Naive B cell (primary cell): ENCODE measurements around the gene ACIN1. TPM values are rescaled to one million over a fixed set of nuclear protein-coding genes. Genes with fewer than 3 reads are reported as not detected.

Experiments used
- ATAC-seq, 2 donors: fragments of 150-1000 bp; cut with Tn5 transposase; 2 replicates each; pipeline ENCODE4 v1.10.0; 2021; ENCODE audit warnings: low read depth in 2 of 2, mild to moderate bottlenecking in 2 of 2, moderate library complexity in 2 of 2
- DNase-seq: peaks from one replicate; pipeline ENCODE4 v3.0.0; 2022
- H3K27ac Mint-ChIP-seq, 6 donors: one replicate each; pipeline ENCODE4 v1.8.0; 2020 to 2022; ENCODE audit warnings: mild to moderate bottlenecking in 6 of 6, mixed read lengths in 6 of 6, moderate library complexity in 5 of 6, inconsistent platforms in 2 of 6
- H3K27me3 Mint-ChIP-seq, 3 donors: one replicate each; pipeline ENCODE4 v1.8.0; 2021 to 2022; ENCODE audit warnings: mixed read lengths in 3 of 3, mild to moderate bottlenecking in 1 of 3
- H3K36me3 Mint-ChIP-seq, 2 donors: one replicate each; pipeline ENCODE4 v1.8.0; 2020 to 2022; ENCODE audit warnings: mixed read lengths in 2 of 2, inconsistent platforms in 1 of 2, mild to moderate bottlenecking in 1 of 2
- H3K4me1 Mint-ChIP-seq, 3 donors: one replicate each; pipeline ENCODE4 v1.8.0; 2020 to 2022; ENCODE audit warnings: mixed read lengths in 3 of 3, inconsistent platforms in 1 of 3, mild to moderate bottlenecking in 1 of 3, moderate library complexity in 1 of 3
- H3K4me3 Mint-ChIP-seq, 8 donors: one replicate each; pipeline ENCODE4 v1.8.0; 2020 to 2022; ENCODE audit warnings: mild to moderate bottlenecking in 8 of 8, mixed read lengths in 8 of 8, moderate library complexity in 8 of 8, inconsistent platforms in 2 of 8
- H3K9me3 Mint-ChIP-seq, 7 donors: one replicate each; pipeline ENCODE4 v1.8.0; 2020 to 2022; ENCODE audit warnings: mixed read lengths in 7 of 7, mild to moderate bottlenecking in 5 of 7, inconsistent platforms in 2 of 7, moderate library complexity in 1 of 7
- polyA plus RNA-seq, 6 donors: library from polyadenylated mRNA; unstranded; fragments of 300-500 nt; fragmentation: Illumina TruSeq; gene quantifications; one replicate each; pipeline ENCODE4 v1.2.3, GENCODE V29; 2021; ENCODE audit warnings: low read depth in 6 of 6

The ACIN1 gene
- polyA plus RNA-seq, 6 donors from 2014 or later, result 0.61 to 18.0 (median 9.8) TPM

DNA sequence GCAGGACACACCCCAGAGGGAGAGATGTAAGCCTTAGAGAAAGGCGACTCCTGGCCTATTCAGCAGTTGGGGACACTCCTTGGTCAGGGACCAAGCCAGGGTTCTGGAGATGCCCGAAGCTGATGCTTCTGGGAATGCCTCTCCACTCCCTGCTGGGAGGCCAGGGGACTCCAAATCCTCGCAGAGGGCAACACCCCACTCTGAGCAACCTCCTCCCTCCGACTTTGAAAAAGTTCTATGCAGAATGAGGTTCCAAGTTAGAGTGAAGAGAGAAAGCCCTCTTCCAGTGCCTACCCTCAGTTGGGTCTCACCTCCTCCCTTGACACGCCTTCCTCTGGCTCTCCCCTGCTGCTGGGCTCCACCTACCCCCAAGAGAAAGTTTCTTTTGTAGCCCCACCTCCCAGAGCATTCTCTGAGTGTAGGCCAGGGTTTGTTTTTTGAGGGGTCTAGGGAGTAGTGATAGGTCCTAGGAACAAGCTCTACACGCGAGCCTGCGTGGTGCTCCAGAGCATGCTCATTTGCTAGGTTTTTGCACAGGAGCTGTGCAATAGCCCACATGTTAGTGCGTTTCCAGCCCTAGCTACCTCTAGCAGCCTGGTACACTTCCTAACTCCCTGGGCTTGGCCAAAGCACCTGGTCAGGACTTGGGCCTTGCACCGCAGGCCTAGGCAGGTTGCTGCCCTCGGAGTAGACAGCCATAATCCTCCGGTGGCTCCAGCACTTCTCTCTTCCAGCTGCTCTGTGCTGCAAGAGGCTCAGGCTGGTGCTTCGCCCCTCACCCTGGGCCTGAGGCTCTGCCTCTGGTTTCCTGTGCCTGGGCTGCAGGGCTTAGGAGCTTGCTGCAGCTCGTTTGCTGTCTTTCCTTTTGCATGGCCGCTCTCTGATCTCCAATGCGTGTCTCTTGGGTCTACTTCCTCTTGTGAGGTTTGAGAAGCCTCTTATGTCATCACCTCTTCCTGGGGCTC is 24.7 kb upstream of the ACIN1 start:
- no peaks in the 10 kb centered on the region for H3K36me3 Mint-ChIP-seq
- peak; percentile 78 to 79 for ATAC-seq
- H3K27me3 Mint-ChIP-seq, result peaks cover 7 to 13% (median 12%) of the 10 kb centered on the region in 3 donors
- peak overlapping the region; percentile 70 to 97 (median 93) for H3K27ac Mint-ChIP-seq
- peaks cover 30 to 37% (median 34%) of the 10 kb centered on the region in 3 donors for H3K4me1 Mint-ChIP-seq
- peak overlapping the region; percentile 22 to 91 (median 84) for H3K4me3 Mint-ChIP-seq
- no peaks in the 10 kb centered on the region for H3K9me3 Mint-ChIP-seq
- DNase-seq, result peak; percentile 61

- ATAC-seq, result no peak
- H3K36me3 Mint-ChIP-seq, result no peaks in the 10 kb centered on the region
- peak within 1 kb of the TSS; percentile 70 to 97 (median 93) for H3K27ac Mint-ChIP-seq
- peaks cover 13 to 21% (median 18%) of the 10 kb centered on the region in 3 donors for H3K27me3 Mint-ChIP-seq
- peak within 1 kb of the TSS; percentile 22 to 91 (median 84) for H3K4me3 Mint-ChIP-seq
- DNase-seq, result no peak
- H3K9me3 Mint-ChIP-seq, result no peaks in the 10 kb centered on the region
- H3K4me1 Mint-ChIP-seq, result peaks cover 30 to 37% (median 34%) of the 10 kb centered on the region in 3 donors
These were observed 23.8 kb upstream of the ACIN1 start, which contains the start of gene CEBPE for GRCh38 chr14:23118506-23119362. TSS of gene CEBPE (minus strand) at chr14:23119255. CDS start at chr14:23119091, 164 bp downstream.

DNA sequence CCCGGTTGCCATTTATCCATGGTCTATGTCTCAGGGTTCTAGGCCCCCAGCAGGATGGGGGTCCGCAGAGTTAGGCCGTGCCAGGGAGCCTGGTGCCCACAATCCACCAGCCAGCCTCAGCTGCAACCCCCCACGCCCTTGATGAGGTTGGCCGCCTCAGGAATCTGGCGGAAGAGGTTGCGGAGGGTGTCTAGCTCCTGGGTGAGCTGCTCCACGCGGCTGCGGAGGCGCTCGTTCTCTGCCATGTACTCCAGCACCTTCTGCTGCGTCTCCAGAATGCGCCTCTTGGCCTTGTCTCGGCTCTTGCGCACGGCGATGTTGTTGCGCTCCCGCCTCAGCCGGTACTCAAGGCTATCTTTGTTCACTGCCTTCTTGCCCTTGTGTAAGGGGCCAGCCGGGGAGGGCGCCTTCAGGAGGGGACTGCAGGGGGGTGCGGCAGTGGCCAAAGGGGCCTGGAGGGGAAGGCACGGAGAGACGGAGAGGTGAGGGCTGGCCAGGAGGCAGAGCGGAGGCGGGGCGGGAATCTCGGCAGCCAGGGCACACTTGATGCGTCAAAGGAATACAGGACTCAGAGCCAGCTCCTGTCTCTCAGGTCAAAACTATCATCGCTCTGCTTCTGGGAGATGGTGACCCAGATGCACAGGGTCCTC is 22.6 kb upstream of the ACIN1 start:
- Mint-ChIP-seq H3K4me1 (peaks cover 30 to 37% (median 34%) of the 10 kb centered on the region in 3 donors), H3K4me3 (no peak overlapping the region), H3K27ac (peak overlapping the region in 1 of 6 donors; percentile 56), H3K9me3 (no peaks in the 10 kb centered on the region), H3K36me3 (no peaks in the 10 kb centered on the region), H3K27me3 (peaks cover 13 to 21% (median 18%) of the 10 kb centered on the region in 3 donors)
- ATAC-seq (no peak), DNase-seq (no peak)

DNA sequence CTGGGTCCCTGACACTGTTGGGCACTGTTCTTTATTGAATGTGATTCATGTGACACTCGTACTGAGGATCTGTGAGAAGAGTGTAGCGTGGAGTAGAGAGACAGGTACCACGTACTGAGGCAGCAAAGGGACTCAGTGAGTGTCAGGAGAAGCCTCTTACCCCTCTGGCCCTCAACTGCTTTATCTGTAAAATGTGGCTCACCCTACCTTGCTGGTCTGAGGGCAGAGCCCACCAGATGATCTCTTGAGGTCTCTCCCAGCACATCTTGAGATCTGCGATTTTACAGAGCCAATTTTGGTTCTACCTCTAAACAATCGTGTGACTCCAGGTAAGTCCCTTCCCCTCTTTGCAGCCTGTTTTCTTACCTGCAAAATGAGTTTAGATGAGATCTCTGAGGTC is 21.0 kb upstream of the ACIN1 start:
- H3K27ac Mint-ChIP-seq, result peak overlapping the region in 1 of 6 donors; percentile 62
- no peaks in the 10 kb centered on the region for H3K9me3 Mint-ChIP-seq
- peaks cover 13 to 21% (median 18%) of the 10 kb centered on the region in 3 donors for H3K27me3 Mint-ChIP-seq
- no peak for DNase-seq
- no peaks in the 10 kb centered on the region for H3K36me3 Mint-ChIP-seq
- ATAC-seq, result no peak
- H3K4me1 Mint-ChIP-seq, result peaks cover 19 to 26% (median 22%) of the 10 kb centered on the region in 3 donors
- H3K4me3 Mint-ChIP-seq, result no peak overlapping the region

DNA sequence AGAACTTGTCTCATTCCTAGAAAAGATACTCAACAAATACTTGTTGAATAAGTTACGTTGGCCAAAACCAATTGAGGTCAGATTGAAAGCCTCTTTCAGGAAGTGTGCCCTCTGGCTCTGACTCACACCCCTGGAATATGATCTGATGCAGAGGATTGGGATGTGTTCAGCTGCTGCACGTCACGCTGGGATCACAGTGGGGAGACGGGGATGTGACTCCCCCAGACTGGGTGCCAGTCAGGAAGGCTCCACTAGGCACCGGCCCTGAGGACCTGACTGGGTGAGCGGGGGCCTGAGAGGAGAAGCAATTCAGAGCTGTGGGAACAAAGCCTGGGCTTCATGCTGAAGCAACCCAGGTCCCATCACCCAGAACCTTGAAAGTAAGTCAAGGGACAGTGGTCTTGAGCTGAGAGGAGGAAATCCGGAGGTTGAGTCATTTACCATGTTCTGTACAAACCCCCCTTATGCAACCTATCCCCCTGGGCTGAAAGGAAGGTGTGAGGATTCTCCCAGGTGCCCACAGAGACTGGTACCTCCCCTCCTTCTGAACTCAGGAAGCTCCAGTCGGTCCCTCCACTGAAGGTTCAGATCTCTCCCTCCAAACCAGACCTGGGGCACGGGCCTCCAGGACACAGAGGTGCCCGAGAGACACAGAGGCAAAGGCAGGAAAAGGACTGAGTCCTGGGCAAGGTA is 20.2 kb upstream of the ACIN1 start:
- H3K4me3 Mint-ChIP-seq, result peak overlapping the region in 1 of 8 donors; percentile 47
- peaks cover 11 to 19% (median 15%) of the 10 kb centered on the region in 3 donors for H3K4me1 Mint-ChIP-seq
- no peak overlapping the region for H3K27ac Mint-ChIP-seq
- no peaks in the 10 kb centered on the region for H3K36me3 Mint-ChIP-seq
- ATAC-seq (no peak), DNase-seq (no peak)
- peaks cover 13 to 21% (median 18%) of the 10 kb centered on the region in 3 donors for H3K27me3 Mint-ChIP-seq
- H3K9me3 Mint-ChIP-seq, result no peaks in the 10 kb centered on the region

DNA sequence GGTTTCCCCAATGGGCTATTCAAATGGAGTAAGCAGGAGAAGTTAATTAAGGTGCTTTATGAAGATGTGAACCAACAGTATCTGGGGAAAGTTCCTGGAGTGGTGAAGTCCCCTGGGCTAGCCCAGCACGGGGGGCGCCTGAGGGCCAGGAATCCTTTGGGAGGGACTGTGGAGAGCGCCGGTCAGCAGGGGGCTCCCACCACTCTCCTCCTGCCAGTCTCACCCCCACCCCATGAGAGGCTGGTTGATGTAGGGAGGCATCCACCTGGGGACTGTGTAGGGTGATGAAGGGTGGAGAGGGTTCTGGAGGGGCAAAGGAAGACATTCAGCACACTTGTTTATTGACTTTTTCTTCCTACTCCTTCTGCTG is 19.7 kb upstream of the ACIN1 start:
- Mint-ChIP-seq H3K27ac (no peak overlapping the region), H3K27me3 (peaks cover 13 to 21% (median 18%) of the 10 kb centered on the region in 3 donors), H3K4me3 (no peak overlapping the region), H3K36me3 (no peaks in the 10 kb centered on the region), H3K4me1 (peaks cover 8 to 14% (median 9%) of the 10 kb centered on the region in 3 donors), H3K9me3 (no peaks in the 10 kb centered on the region)
- DNase-seq, result no peak
- ATAC-seq, result no peak

DNA sequence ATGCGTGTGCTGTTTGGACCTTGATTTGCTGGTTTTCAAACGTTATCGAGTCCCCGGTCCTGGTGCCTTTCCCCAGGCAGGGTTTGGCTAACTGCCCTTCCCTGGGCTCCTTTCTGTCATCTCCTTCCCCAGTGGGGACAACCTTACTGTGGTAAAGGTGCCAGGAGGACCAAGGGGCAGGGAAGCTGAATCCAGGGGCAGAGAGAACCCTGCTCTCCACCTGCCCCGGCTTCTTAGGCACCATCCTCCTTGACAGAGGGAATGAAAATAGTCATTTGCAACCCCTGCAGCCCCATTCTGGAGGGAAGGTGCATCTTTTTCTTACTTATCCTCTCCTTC is 19.2 kb upstream of the ACIN1 start:
- Mint-ChIP-seq H3K4me1 (peaks cover 4 to 8% (median 5%) of the 10 kb centered on the region in 3 donors), H3K36me3 (no peaks in the 10 kb centered on the region), H3K27ac (peak overlapping the region in 1 of 6 donors; percentile 69), H3K4me3 (no peak overlapping the region), H3K9me3 (no peaks in the 10 kb centered on the region), H3K27me3 (peaks cover 13 to 21% (median 18%) of the 10 kb centered on the region in 3 donors)
- ATAC-seq, result no peak
- DNase-seq, result no peak

- ATAC-seq, result no peak
- peaks cover 13 to 21% (median 18%) of the 10 kb centered on the region in 3 donors for H3K27me3 Mint-ChIP-seq
- no peak overlapping the region for H3K4me3 Mint-ChIP-seq
- H3K4me1 Mint-ChIP-seq, result peaks cover 3% of the 10 kb centered on the region in 3 donors
- no peaks in the 10 kb centered on the region for H3K9me3 Mint-ChIP-seq
- DNase-seq, result no peak
- H3K36me3 Mint-ChIP-seq, result no peaks in the 10 kb centered on the region
- no peak overlapping the region for H3K27ac Mint-ChIP-seq
These were observed 18.6 kb upstream of the ACIN1 start for GRCh38 chr14:23113431-23114119.

DNA sequence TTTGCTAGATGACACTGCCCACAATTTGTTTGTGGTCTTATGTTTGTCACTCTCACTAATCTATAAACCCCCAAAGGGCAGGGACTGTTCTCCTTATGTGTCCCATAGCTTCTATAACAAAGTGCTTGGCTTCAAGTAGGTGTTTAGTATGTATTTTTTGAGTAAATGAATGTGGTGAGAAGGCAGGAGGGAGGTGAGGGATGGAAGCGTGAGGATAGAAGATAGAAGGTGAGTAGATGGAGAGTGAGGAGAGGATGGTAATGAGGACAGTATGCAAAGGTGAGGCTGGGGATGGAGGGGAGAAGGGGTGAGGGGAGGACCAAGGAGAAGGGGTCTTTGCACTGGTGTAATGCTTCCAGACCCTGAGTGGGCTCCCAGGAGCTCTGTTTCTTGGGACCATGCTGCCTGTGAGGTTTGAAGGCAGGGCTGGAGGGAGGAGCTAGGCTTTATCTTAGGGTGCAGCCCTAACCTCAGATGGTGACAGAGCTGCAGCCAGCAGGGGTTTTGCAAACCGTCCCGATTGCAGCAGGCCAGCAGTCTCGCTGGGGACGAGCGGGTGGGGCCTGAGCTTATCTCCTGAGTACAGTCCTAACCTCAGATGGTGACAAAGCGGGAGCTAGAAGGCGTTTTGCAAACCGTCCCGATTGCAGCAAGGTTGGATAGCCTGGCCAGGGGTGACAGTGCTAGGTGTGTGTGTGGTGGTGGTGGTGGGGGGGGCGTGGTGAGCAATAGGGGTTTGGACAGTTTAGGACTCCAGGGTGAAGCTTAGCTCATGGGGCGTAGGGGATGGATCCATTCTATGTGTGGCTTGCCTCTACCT is 17.6 kb upstream of the ACIN1 start:
- peak overlapping the region in 1 of 8 donors; percentile 2 for H3K4me3 Mint-ChIP-seq
- no peak for ATAC-seq
- peak overlapping the region in 1 of 6 donors; percentile 38 for H3K27ac Mint-ChIP-seq
- DNase-seq, result no peak
- no peaks in the 10 kb centered on the region for H3K4me1 Mint-ChIP-seq
- no peaks in the 10 kb centered on the region for H3K9me3 Mint-ChIP-seq
- H3K36me3 Mint-ChIP-seq, result no peaks in the 10 kb centered on the region
- H3K27me3 Mint-ChIP-seq, result peaks cover 13 to 21% (median 18%) of the 10 kb centered on the region in 3 donors

- no peak overlapping the region for H3K27ac Mint-ChIP-seq
- H3K4me1 Mint-ChIP-seq, result peaks cover 0 to 11% (median 4%) of the 10 kb centered on the region in 3 donors
- no peaks in the 10 kb centered on the region for H3K9me3 Mint-ChIP-seq
- ATAC-seq (no peak), DNase-seq (no peak)
- no peak overlapping the region for H3K4me3 Mint-ChIP-seq
- H3K27me3 Mint-ChIP-seq, result peaks cover 6 to 17% (median 17%) of the 10 kb centered on the region in 3 donors
- H3K36me3 Mint-ChIP-seq, result no peaks in the 10 kb centered on the region
These were observed 15.8 kb upstream of the ACIN1 start for GRCh38 chr14:23110579-23111365.

DNA sequence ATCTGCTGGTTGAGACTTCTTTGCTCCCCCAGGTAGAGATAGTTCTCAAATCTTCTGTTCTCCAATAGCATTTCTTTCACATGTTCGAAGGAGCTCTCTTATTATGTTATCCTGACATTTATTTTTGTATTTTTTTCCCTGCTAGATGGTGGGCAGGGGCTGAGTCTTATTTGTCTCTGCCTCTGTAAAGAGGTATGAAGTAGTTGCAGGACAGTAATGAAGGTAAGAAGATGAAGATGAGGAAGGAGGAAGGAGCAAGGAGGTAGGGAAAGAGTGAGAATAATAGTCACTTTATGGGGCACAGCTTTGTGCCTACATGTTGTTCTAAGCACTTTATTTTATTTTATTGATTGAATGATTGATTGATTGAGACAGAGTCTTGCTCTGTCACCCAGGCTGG is 14.8 kb upstream of the ACIN1 start:
- H3K27me3 Mint-ChIP-seq, result peaks cover 6 to 9% (median 8%) of the 10 kb centered on the region in 3 donors
- no peak for ATAC-seq
- no peak overlapping the region for H3K4me3 Mint-ChIP-seq
- H3K9me3 Mint-ChIP-seq, result no peaks in the 10 kb centered on the region
- peaks cover 0 to 18% (median 7%) of the 10 kb centered on the region in 3 donors for H3K4me1 Mint-ChIP-seq
- no peaks in the 10 kb centered on the region for H3K36me3 Mint-ChIP-seq
- no peak for DNase-seq
- no peak overlapping the region for H3K27ac Mint-ChIP-seq
